Fibroblast of mammary gland (primary cell): ENCODE measurements around the gene SCYL1.

Experiments
- DNase-seq: peaks from one replicate; pipeline ENCODE4 v3.0.0-alpha.2; 2010; ENCODE audit warnings: low read depth
- H3K4me3 ChIP-seq: 2 replicates; pipeline ENCODE4 v1.5.1; 2011; ENCODE audit warnings: low read depth, mild to moderate bottlenecking, low read length, moderate library complexity; ENCODE audit not compliant: control insufficient read depth
- TF ChIP-seq, protein P1 (sequence below): conservative IDR thresholded peaks from 2 replicates; pipeline ENCODE4 v1.5.1; 2011; ENCODE audit warnings: low read depth, low read length, inconsistent platforms; ENCODE audit not compliant: control insufficient read depth, insufficient read depth

The SCYL1 gene

DNA sequence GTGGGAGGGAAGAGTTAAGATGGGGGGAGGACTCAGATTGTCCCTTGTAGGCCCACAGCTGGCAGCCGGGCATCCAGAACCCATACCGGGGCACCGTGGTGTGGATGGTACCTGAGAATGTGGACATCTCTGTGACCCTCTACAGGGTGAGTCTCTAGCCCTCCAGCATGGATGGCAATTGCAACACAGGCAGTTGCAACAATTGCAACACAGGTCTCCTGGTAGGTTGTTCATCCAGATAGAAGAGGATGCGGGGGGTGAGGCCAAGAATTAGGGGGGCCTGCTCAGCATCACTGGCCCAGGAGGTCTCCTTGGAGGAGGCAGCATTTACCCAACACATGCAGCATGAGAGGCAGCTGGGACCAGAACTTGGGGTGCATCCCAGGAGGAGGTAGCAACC, 54.4 kb downstream of the SCYL1 start:
- no peak overlapping the region for H3K4me3 ChIP-seq
- no peak for DNase-seq
- TF ChIP-seq, protein P1, sequence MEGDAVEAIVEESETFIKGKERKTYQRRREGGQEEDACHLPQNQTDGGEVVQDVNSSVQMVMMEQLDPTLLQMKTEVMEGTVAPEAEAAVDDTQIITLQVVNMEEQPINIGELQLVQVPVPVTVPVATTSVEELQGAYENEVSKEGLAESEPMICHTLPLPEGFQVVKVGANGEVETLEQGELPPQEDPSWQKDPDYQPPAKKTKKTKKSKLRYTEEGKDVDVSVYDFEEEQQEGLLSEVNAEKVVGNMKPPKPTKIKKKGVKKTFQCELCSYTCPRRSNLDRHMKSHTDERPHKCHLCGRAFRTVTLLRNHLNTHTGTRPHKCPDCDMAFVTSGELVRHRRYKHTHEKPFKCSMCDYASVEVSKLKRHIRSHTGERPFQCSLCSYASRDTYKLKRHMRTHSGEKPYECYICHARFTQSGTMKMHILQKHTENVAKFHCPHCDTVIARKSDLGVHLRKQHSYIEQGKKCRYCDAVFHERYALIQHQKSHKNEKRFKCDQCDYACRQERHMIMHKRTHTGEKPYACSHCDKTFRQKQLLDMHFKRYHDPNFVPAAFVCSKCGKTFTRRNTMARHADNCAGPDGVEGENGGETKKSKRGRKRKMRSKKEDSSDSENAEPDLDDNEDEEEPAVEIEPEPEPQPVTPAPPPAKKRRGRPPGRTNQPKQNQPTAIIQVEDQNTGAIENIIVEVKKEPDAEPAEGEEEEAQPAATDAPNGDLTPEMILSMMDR, result no peak

DNA sequence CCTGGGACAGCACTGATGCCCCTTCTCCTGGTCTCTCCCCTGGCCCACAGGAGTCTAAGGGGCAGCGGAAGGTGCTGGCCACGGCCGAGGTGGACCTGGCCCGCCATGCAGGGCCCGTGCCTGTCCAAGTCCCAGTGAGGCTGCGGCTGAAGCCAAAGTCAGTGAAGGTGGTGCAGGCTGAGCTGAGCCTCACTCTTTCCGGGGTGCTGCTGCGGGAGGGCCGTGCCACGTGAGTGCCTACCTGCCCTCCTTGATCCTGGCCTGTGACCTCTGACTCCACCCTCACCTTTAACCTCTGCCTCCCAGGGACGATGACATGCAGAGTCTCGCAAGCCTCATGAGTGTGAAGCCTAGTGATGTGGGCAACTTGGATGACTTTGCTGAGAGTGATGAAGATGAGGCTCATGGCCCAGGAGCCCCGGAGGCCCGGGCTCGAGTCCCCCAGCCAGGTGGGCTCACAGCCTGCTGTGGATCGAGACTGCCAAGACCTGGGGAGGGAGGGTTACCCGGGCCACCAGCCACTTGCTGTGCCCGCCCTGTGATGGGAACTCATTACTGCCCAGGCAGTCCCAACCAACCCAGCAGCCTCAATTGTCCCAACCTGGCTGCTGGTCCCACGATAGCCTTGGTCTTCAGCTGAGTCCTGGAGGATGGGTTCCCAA, 55.3 kb downstream of the SCYL1 start:
- no peak for DNase-seq
- H3K4me3 ChIP-seq, result no peak overlapping the region
- TF ChIP-seq, protein P1, result no peak

DNA sequence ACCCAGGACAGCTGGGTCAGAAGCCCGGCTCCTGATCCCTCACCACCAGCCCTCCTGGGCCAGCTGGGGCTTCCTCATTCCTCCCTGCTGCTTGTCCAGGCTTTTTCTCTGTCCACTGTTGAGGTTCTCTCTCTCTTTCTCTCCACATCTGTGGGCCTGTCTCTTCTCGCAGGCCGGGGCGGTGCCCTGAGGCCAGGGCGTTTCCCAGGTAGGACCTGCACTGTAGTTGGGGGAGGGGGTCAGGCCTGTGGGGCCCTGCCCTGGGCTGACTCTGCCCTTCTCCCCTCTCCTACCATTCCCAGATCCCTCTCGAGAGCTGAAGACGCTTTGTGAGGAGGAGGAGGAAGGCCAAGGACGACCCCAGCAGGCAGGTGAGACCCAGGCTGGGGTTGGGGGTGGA, 55.9 kb downstream of the SCYL1 start:
- TF ChIP-seq, protein P1, result no peak
- H3K4me3 ChIP-seq, result no peak overlapping the region
- DNase-seq, result no peak

DNA sequence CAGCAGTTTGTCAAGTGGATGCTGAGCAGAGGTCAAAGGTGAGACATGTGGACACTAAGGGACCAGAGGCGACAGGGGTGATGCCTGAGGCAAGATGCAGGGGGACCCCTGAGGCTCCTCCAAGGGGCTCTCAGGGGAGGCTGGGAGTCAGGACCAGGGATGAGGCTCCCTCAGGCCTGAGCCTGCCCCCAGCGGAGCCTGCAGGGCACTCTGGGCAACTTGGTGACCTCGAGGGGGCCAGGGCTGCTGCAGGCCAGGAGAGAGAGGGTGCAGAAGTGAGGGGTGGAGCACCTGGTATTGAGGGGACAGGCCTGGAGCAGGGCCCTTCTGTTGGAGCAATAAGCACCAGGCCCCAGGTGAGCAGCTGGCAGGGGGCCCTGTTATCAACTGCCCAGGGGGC, 57.0 kb downstream of the SCYL1 start:
- TF ChIP-seq, protein P1, result no peak
- no peak overlapping the region for H3K4me3 ChIP-seq
- DNase-seq, result no peak

DNA sequence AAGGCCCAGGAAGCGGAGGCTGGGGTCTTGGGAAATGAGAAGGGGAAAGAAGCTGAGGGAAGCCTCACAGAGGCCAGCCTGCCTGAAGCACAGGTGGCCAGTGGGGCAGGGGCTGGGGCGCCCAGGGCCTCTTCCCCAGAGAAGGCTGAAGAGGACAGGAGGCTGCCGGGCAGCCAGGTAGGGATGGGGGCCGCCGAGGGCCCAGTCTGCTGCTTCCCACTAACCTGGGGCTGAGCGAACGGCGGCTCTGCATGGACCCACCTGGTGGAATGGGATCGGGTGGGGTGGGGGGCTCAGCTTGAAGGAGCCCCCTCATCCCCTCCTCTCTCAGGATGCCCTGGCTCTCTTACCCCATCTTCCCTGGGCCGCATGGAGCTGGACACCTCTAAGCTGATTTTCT, 58.7 kb downstream of the SCYL1 start:
- H3K4me3 ChIP-seq, result no peak overlapping the region
- TF ChIP-seq, protein P1, result no peak
- no peak for DNase-seq

DNA sequence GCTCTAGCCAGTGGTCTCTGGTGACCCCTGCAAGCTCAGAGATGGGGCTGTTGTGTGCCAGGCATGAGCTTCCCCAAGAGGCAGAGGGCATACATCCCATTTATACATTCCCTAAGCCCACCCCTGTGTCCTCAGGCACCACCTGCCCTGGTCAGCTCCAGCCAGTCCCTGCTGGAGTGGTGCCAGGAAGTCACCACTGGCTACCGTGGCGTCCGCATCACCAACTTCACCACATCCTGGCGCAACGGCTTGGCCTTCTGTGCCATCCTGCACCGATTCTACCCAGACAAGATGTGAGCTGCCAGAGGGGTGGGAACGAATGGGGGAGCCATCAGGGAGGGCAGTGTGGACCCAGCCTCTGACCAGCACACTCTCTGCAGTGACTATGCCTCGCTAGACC, 59.2 kb downstream of the SCYL1 start:
- H3K4me3 ChIP-seq, result no peak overlapping the region
- TF ChIP-seq, protein P1, result no peak
- DNase-seq, result no peak

DNA sequence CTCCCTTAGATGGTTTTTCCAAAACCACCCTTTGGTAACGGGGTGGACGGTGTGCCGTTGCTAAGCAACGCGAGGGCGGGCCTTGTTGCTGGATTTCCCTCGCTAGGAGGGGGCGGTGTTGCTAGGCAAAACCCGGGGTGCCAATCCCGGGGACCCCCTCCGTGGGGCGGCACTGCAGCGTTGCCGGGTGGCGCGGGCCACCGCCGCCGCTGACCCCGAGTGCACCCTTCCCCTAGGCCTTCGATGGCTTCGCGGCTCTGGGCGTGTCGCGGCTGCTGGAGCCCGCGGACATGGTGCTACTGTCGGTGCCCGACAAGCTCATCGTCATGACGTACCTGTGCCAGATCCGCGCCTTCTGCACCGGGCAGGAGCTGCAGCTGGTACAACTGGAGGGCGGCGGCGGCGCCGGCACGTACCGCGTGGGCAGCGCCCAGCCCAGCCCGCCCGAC, 59.9 kb downstream of the SCYL1 start:
- DNase-seq, result no peak
- no peak overlapping the region for H3K4me3 ChIP-seq
- TF ChIP-seq, protein P1, result no peak
